Measurements from ENCODE around the gene PCDHGA9.
"Not testable (repeated sequence)": the region's sequence is repeated elsewhere in the genome, so short reads cannot be mapped to it uniquely, and the experiment has no call there.

Gene PCDHGA9

GRCh38 chr5:141413540-141414069 is 11.0 kb downstream of the PCDHGA9 start:
- no peak for DNase-seq (ENCODE audit: low read depth in 4 of 4, low spot score in 1 of 4)

- DNase-seq (ENCODE audit: low read depth in 4 of 4, low spot score in 1 of 4) = not testable (repeated sequence)
Measured at GRCh38 chr5:141414548-141415274, 12.1 kb downstream of the PCDHGA9 start.

GRCh38 chr5:141415275-141415618 is 12.7 kb downstream of the PCDHGA9 start:
- not testable (repeated sequence) for DNase-seq (ENCODE audit: low read depth in 4 of 4, low spot score in 1 of 4)

GRCh38 chr5:141417494-141418172 is 15.1 kb downstream of the PCDHGA9 start, which contains the start of gene PCDHGB7:
Gene PCDHGB7 (plus strand): TSS chr5:141417677. CDS start chr5:141417860, 183 bp downstream.
- DNase-seq (ENCODE audit: low read depth in 4 of 4, low spot score in 1 of 4) = peak in 1 of 4 experiments; percentile 54

GRCh38 chr5:141419074-141419880 is 16.7 kb downstream of the PCDHGA9 start:
- DNase-seq (ENCODE audit: low read depth in 4 of 4, low spot score in 1 of 4) = no peak

GRCh38 chr5:141420855-141421488 is 18.4 kb downstream of the PCDHGA9 start, which contains the start of gene PCDHGA11:
Gene PCDHGA11 (plus strand): TSS chr5:141421051. CDS start chr5:141421228, 177 bp downstream.
- no peak for DNase-seq (ENCODE audit: low read depth in 4 of 4, low spot score in 1 of 4)

GRCh38 chr5:141421489-141421855 is 18.9 kb downstream of the PCDHGA9 start:
- no peak for DNase-seq (ENCODE audit: low read depth in 4 of 4, low spot score in 1 of 4)

GRCh38 chr5:141422742-141423291 is 20.2 kb downstream of the PCDHGA9 start:
- DNase-seq (ENCODE audit: low read depth in 4 of 4, low spot score in 1 of 4) = no peak

- DNase-seq (ENCODE audit: low read depth in 4 of 4, low spot score in 1 of 4) = no peak
Measured at GRCh38 chr5:141427783-141428426, 25.3 kb downstream of the PCDHGA9 start.

GRCh38 chr5:141430332-141431113 is 27.9 kb downstream of the PCDHGA9 start, which contains the start of gene PCDHGA12:
Gene PCDHGA12 (plus strand): TSS chr5:141430507. CDS start chr5:141430760, 253 bp downstream.
- DNase-seq (ENCODE audit: low read depth in 4 of 4, low spot score in 1 of 4) = no peak

GRCh38 chr5:141431286-141431685 is 28.7 kb downstream of the PCDHGA9 start:
- no peak for DNase-seq (ENCODE audit: low read depth in 4 of 4, low spot score in 1 of 4)

- DNase-seq (ENCODE audit: low read depth in 4 of 4, low spot score in 1 of 4) = not testable (repeated sequence)
Measured at GRCh38 chr5:141432308-141432707, 29.7 kb downstream of the PCDHGA9 start.

GRCh38 chr5:141432726-141433125 is 30.1 kb downstream of the PCDHGA9 start:
- DNase-seq (ENCODE audit: low read depth in 4 of 4, low spot score in 1 of 4) = not testable (repeated sequence)

GRCh38 chr5:141434006-141434405 is 31.4 kb downstream of the PCDHGA9 start:
- no peak for DNase-seq (ENCODE audit: low read depth in 4 of 4, low spot score in 1 of 4)

GRCh38 chr5:141437221-141437620 is 34.6 kb downstream of the PCDHGA9 start:
- DNase-seq (ENCODE audit: low read depth in 4 of 4, low spot score in 1 of 4) = no peak

GRCh38 chr5:141439411-141440141 is 37.0 kb downstream of the PCDHGA9 start:
- DNase-seq (ENCODE audit: low read depth in 4 of 4, low spot score in 1 of 4) = no peak

GRCh38 chr5:141440341-141440740 is 37.8 kb downstream of the PCDHGA9 start:
- DNase-seq (ENCODE audit: low read depth in 4 of 4, low spot score in 1 of 4) = no peak

GRCh38 chr5:141441571-141442170 is 39.1 kb downstream of the PCDHGA9 start:
- DNase-seq (ENCODE audit: low read depth in 4 of 4, low spot score in 1 of 4) = no peak

All from stimulated activated CD4-positive, alpha-beta T cell treated with anti-CD3 and anti-CD28 coated beads, Interleukin-1b, Interleukin-23, amount 100 ng/mL, for 24 hours (primary cell).